HS-27A (cell line): ENCODE measurements around the gene SLC16A8.

ENCODE experiments used
- DNase-seq: peaks from one replicate; pipeline ENCODE4 v3.0.0-alpha.2; 2012; ENCODE audit warnings: low read depth, missing footprints

Gene SLC16A8

DNA sequence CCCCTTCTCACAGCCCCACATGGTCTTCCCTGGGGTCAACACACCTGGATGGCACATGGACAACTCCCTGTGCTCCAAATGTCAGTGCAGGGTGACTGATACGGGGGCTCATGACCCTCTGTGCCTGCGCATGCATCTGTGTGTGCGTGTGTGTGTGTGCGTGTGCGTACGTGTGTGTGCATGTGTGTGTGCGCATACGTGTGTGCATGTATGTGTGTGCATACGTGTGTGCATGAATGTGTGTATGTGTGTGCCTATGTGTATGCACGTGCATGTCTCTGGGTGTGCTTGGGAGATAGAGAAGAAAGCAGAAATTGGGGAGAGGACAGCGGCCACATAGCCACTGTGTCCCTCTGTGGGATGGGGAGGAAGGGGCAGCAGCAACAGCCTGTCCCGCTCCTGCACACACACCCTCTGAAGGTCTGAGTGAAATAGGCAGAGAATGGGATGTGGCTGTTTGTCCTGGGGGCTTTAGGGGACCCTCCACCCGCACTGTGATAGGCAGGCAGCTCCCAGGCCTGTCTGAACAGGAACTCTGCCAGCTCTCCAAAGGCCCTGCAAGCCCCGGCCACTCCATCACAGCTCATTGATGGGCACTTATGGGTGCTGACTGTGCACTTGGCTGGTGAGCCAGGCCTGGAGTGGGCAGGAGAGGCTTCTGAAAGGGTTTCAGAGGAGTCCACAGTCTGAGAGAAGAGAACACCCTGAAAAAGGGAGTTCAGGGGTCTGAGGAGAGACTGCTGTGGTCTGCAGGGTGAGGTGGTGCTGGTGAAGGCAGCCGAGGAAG is 55.4 kb downstream of the SLC16A8 start:
- DNase-seq = no peak
